Activated T-helper 9 cell treated with anti-CD3 and anti-CD28 coated beads, Interleukin-2, amount 50 U/mL, for 16 hours (primary cell): ENCODE measurements around the gene LPAR1.

ENCODE experiments used
- DNase-seq: peaks from one replicate; pipeline ENCODE4 v3.0.0-alpha.2; 2020; ENCODE audit warnings: low read depth

The LPAR1 gene

GRCh38 chr9:111037708-111038330, 451 bp downstream of the LPAR1 start:
- DNase-seq = no peak

DNA sequence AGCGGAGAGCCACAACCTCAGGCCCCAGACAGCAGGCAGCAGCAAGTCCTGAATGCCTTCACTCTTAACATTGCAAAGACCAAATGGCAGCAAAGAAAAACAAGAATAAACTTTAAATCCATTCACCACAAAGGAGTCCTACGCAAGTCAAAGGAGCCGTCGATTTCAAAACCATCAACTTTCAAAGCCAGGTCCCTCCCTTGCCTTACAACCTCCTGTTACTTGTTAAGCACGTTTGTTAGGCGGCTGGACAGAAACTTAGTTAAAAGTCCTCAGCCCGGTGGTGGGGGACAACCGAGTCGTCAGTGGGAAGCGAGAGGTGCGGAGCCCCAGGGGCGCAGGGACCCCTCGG, 938 bp downstream of the LPAR1 start:
- DNase-seq = no peak

- no peak for DNase-seq
These were observed 1.3 kb downstream of the LPAR1 start for GRCh38 chr9:111036946-111037345.

- DNase-seq = no peak
These were observed 1.9 kb downstream of the LPAR1 start for GRCh38 chr9:111036429-111036789.

DNA sequence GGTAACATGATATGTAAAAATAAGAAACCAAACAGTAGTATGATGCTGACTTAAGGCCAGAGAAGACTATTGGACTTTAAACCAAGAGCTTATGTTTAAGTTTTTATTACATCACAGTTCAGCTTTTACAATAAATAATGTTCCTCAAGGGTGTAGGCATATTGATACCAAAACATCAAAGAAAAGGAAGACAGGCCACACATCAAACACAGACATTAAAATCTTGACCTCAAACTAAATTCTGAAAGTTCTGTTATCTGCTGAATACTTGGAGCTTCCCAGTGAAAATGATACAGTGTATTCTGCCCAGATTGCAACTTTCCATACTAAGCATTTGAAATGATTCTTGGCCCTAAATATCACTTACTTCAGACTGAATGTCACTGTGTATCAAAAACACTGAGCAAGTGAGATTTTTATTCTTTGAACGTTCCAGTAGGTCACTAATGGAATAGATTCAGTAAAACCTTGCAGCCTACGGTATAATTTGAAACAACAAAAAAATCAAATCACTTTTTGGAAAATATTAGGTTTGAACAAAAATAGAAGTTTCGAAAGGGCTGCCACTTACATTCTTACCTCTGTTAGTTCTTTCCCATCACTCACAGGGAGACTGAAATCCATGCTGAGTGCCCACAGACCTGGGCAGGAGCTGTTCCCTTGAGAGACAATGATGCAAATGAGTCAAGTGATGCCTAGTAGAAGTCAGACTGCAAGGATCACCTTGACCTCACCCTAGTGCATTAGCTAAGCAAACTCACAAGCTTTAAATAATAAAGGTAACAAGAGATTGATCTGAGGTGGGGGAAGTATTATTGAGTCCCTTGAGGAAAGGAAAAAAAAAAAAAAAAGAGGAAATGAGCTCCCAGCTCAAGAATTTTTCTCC, 2.5 kb downstream of the LPAR1 start:
- DNase-seq = no peak

DNA sequence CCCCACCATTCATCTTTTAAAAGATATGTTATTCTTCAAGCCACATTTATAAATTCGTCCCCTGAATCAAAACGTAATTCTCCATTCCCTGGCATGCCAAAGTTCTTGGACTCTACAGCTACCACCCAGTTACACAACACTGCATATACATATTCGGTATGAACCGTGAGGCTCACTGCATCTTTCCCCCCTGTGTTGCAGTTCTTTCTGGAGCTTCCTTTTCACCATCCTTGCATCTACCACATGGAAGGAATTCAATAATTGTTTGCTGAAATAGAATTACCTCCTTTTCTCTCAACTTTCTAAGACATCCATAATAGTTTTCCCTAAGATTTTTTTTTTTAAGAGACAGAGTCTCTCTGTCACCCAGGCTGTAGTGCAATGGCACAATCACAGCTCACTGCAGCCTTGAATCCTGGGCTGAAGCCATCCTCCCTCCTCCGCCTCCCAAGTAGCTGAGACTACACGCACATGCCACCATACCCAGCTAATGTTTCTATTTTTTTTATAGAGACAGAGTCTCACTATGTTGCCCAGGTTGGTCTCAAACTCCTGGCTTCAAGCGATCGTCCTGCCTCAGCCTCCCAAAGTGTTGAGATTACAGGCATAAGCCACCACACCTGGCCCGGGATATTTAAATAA, 3.3 kb downstream of the LPAR1 start:
- DNase-seq = no peak

- DNase-seq = no peak
These were observed 3.9 kb downstream of the LPAR1 start for GRCh38 chr9:111034170-111034897.

DNA sequence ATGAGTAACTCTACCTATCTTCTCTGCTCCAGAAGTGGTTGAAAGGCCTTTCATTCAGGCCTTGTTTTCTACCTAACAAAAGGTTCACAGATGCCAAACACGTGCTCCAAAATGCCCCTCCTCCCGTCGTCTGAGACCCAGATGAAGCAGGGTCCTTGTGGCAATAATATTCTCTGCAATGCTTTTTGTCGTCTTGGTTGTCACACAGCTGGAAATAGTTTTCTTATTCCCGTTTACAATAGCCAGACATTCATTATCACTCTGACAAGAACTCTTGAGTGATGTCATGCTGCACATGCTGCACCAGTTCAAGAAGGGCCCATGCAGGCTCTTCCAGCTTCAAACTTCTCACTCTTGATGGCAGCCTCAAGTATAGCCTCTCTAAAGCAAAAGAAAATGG, 7.8 kb downstream of the LPAR1 start:
- no peak for DNase-seq

- DNase-seq = no peak
These were observed 9.0 kb downstream of the LPAR1 start for GRCh38 chr9:111029260-111029659.

GRCh38 chr9:111027798-111028197, 10.5 kb downstream of the LPAR1 start:
- DNase-seq = no peak

DNA sequence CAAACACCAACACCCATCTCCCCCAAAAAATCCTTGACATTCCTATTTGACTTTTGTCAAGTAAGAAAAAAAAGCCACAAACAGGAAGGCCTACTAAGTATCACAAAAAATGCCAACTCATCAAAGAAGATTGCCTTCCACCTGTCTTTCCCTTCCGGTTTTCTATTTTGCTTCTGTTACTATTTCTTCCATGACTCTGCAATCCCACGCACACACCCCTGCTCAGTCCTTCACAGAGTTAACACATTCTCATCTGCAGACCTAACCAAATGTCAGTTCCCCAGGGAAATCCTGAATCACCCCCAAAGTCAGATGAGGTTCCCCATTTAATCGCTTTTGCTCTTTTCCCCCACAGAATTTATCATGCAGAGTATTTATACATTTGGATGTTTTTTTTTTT, 15.1 kb downstream of the LPAR1 start:
- no peak for DNase-seq

DNA sequence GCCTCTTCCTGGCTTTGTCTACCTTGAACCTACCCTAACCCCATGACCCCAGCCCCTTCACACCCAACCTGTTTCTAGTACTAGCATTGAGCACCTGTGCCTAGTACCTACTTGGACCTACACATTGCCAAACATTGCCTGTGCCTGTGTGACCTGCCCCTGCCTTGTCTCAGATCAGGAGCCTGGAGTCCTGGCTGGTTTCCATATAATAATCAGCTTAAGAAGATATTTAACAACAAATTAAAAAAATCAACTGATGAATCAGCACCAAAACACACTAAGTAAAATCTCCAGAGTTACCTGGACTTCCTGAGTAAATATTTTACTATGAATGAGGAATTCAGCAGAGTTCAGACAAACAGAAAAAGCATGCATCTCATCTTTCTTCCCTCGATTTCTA, 17.7 kb downstream of the LPAR1 start:
- DNase-seq = no peak

DNA sequence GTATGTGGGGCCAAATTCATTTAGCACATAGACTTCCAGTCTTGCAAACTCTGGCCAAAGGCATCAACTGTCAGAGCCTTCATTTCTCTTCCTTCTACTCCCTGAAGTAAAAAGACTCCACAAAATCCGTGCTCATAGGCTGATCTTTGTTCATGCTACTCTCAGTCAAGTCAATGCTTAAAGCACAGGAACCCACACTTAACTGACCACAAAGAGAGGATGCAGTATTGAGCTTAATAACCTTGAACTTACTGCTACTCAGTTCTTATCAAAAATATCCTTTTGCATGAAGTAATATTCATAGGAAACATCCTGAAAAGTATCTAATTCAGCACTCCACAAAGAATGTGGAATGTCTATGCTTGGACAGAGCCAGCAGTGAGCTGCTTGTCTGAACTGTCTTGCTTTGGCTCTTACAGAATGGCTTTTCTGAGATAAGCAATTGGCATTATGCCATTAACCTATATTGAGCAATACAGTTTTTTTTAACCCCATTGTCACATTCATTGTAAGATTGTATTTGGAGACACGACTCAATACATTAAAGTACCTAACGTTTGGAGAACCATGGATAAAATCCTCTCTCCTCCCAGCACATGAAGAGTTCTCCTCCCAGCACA, 21.7 kb downstream of the LPAR1 start:
- DNase-seq = no peak

DNA sequence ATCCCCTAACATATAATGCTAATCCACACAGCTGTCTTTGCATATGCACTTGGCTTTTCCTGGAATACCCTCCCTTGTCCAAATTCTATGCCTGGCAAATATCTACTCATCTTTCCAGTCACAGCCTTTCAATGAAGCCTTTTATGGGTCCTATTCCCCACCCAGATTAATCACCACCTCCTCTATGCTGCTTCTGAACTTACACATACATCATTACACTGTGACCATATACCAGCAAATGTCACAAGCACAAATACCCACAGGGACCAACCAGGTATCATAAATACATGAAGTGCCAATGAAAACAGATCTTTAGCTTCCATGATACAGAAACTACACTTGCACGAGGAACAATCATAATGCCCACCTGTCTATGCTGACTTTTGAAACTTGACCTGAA, 22.3 kb downstream of the LPAR1 start:
- DNase-seq = no peak

DNA sequence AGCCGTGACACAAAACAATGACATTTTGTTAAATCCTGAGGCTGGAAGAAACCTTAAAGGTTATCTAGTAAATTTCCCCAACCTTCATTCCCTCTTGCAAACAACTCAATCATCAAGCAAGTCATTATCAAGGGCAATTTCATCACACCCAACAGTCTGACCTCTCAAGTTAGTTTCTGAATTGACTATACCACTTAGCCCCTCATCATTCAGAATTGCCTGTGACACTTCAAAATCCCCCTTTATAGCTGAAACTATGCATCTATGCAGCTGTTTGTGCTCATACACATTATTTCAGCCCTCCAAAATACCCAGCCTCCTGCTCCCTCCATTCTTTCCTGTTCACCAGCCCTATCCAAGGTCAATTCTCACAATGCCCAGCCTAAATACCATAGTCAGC, 24.6 kb downstream of the LPAR1 start:
- DNase-seq = no peak

DNA sequence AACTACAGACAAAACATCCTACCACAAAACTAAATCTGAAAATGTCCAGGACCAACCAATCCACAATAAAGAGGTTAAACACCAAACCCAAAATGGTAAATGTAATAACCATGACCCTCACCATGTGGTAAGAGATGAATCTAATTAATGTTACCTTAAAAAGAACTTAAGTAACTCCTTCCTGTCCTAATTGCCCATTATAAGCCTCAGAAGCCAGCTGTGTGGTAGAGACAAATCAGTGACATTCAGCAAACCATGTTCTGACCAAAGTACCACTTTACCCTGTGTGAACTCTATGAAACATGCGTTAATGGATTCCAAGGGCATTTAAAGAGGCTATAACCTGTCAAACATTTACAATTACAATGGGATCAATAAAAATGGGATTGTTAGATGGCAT, 25.0 kb downstream of the LPAR1 start:
- no peak for DNase-seq

- no peak for DNase-seq
These were observed 29.9 kb downstream of the LPAR1 start for GRCh38 chr9:111008158-111009075.

- DNase-seq = no peak
These were observed 32.4 kb downstream of the LPAR1 start for GRCh38 chr9:111005746-111006470.

- no peak for DNase-seq
These were observed 33.3 kb downstream of the LPAR1 start for GRCh38 chr9:111004936-111005335.

- DNase-seq = no peak
These were observed 35.1 kb downstream of the LPAR1 start for GRCh38 chr9:111003182-111003581.
